KBM-7 (cell line): ENCODE results near the gene SMPD4.
"Not testable (repeated sequence)": the region's sequence is repeated elsewhere in the genome, so short reads cannot be mapped to it uniquely, and the experiment has no call there.

Experiments used
- DNase-seq: peaks from one replicate; pipeline ENCODE4 v3.0.0-alpha.2; 2015
- in situ Hi-C: fragments of 300-500 bp; cut with MboI; formaldehyde crosslinking; loops from 2 replicates; pipeline ENCODE4 v1.14.3; 2020; ENCODE audit warnings: low sequenced_read_pairs, low pct_unique_long_range_greater_than_20kb, mixed read lengths

Gene SMPD4

DNA sequence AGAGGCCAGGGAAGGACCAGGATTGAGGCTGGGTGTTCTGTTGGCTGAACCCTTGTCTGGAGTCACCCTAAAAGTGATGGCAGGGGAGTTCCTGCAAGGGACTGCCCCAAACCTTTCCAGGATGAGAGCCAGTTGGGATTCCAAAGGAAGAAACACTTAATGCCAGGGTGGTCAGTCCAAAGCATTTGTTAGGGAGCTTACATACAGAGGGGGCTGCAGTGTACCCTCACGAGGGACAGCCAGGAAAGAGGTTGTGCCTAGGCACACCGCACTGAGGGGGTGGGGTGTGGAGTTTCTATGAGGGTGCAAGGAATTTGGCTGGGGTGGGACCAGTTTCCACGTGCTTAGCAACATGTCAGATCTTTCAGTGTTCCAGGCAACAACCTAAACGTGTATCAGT lies 7.6 kb upstream of the SMPD4 start:
- in situ Hi-C loops, result loop anchor here (5.0 kb wide), 1 partner anchor 1298 kb away; no protein-coding TSS in a partner anchor

DNA sequence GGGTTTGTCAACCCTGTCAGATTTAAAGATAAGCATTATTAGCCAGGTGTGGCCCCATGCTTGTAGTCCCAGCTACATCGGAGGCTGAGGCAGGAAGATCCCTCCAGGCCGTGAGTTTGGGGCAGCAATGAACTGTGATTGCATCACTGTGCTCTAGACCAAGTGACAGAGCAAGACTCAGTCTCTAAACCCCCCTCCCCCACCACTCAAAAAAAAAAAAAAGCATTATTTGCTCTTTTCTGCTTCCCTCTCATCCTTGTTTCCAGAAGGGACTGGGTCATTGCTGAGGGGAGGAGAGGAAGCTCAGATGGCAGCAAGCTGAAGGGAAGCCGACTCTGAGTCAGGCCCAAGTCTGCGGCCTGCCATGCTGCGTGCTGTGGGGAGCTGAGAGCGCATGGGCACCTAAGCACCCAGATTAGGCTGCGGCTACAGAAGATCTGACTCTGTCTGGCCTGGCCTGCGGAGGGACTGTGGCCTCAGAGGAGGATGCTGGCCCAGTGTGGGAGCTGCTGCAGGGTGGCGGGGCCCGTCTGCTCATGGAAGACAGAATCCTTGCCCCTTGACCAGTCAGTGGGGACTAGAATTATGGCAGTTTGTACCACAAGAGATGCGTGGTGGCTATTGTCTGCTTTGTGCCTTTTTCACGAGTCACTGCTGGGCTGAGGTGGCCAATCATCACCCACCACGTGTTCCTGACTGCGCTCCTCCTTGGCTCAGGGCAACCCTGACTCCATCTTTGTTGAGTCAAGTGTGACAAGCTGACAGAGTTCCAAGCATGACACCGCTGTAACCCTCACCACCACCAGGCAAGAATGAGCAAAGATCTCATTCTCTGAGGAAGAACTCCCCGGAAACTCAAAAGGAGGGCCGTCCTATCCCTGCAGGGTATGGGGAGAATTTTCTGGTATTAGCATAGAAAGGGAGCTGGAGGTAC lies 6.7 kb upstream of the SMPD4 start:
- not testable (repeated sequence) for DNase-seq
- in situ Hi-C loops, result loop anchor here (5.0 kb wide), 1 partner anchor 1299 kb away; no protein-coding TSS in a partner anchor

More for the DNA sequence above, 7.6 kb upstream of the SMPD4 start:
- not testable (repeated sequence) for DNase-seq

DNA sequence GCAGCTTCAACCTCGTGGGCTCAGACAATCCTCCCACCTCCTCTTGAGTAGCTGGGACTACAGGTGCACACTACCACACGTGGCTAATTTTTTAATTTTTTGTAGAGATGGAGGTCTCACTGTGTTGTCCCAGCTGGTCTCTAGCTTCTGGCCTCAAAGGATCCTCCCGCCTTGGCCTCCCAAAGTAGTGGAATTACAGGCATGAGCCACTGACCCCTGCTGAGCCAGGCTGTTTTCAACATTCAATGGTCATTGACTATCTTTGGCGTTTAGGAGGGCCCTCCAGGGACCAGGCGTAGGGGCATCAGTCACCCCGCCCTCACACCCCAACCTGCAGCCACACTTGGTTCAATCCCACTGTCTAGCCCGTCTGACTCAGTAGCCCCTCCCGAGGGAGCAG lies 5.9 kb upstream of the SMPD4 start:
- no peak for DNase-seq
- in situ Hi-C loops, result loop anchor here (5.0 kb wide), 1 partner anchor 1300 kb away; no protein-coding TSS in a partner anchor

GRCh38 chr2:130186391-130186790 lies 5.0 kb upstream of the SMPD4 start:
- no peak for DNase-seq
- in situ Hi-C loops, result loop anchor here (5.0 kb wide), 1 partner anchor 1301 kb away; no protein-coding TSS in a partner anchor

DNA sequence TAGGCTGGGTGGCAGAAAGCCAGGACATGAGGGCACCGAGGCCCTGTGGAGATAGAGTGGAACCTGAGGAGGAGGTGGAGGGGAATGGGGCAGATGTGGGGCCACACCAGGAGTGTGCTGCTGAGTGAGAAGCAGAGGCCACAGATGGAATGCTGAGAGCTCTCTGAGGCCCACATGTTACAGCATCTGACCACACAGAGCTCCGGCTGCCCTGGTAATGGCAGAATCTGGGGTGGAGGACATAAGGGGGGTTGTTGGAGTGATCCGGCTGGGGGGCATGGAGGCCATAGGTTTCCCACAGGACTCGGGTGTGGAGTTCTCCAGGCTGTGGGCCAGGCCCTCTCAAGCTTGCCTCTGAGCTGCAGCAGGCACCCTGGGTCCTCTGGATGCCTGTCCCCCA lies 4.5 kb upstream of the SMPD4 start:
- in situ Hi-C loops, result loop anchor here (5.0 kb wide), 1 partner anchor 1301 kb away; no protein-coding TSS in a partner anchor
- no peak for DNase-seq

GRCh38 chr2:130185436-130185835 lies 4.0 kb upstream of the SMPD4 start:
- no peak for DNase-seq
- in situ Hi-C loops, result loop anchor here (5.0 kb wide), 1 partner anchor 1302 kb away; no protein-coding TSS in a partner anchor

DNA sequence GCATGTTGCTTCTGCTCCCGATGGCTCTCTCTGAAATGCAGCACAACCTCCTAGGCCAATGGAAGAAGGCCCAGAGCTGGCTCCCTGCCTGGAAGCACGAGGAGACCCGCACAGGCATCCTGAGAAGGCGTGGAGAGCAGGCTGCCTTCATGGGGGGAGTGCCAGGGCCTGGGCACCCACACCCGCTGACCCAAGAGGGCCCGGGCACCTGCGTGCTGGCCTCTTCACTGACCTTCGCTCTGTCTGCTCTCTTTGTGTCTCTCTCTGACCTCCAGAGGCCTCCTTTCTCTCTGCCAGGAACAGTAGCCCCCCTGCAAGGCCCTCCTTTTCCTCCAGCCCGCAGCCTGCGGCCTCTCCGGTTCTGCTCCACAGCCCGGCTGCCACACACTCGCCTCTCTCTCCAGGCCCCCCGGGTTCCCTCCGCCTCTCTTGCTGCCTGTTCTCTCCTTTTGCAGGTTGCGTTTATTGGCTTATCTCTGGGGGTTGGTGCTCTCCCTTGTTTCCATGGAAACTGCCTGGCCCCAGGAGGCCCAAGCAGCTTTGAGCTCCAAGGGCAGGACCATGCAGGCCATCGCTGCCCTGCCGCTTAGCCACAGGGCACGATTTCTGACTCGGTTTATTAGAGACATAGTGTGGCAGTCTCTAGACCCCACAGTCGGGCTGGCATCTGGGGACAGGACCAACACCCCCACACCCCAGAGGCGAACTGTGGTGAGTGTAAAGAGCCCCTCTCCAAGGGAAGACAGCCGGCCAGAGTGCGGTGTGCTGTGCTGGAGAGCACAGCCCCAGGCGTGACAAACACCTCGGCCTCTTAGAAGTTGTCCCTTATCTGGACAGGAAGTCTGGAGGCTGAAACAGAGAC lies 2.3 kb upstream of the SMPD4 start:
- DNase-seq, result no peak
- in situ Hi-C loops, result no loop called here

DNA sequence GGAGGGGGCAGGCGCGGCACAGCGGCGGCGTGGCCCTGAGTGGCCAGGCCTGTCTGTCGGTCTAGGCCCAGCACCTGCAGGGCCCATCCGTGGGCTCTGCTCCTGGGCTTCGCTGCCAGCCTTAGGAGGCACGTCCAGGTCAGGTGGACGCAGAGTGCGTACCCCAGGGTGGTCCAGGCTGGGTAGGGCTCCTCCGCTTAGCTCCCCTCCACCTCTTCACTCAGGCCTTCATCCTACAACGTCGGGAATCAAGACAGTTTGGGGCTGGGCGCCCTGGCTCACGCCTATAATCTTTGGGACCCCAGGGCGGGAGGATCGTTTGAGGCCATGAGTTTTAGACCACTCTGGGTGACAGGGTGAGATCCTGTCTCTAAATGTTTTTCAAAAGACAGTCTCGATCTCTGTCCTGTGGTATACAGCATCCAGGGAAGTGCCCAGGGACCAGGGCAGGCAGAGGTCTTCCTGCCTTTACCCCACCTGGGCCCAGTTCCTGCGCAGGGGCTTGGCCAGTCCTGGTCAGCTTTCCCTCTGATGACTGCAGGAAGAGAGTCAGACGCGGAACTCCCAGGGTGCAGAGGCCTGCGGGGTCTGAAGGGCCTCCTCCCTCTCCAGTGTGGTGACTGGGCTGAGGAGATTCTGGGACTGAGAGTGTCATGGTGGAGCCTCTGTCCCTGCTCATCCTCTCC lies 1.6 kb upstream of the SMPD4 start:
- in situ Hi-C loops, result not testable (repeated sequence)
- DNase-seq, result peak; percentile 31

- in situ Hi-C loops, result not testable (repeated sequence)
- DNase-seq, result peak; percentile 88
Observed at GRCh38 chr2:130181880-130182682, 679 bp upstream of the SMPD4 start, which contains the start of gene MZT2B. Gene MZT2B, plus strand, starts transcription at chr2:130182262. Its CDS starts 21 bp downstream, at chr2:130182283.

DNA sequence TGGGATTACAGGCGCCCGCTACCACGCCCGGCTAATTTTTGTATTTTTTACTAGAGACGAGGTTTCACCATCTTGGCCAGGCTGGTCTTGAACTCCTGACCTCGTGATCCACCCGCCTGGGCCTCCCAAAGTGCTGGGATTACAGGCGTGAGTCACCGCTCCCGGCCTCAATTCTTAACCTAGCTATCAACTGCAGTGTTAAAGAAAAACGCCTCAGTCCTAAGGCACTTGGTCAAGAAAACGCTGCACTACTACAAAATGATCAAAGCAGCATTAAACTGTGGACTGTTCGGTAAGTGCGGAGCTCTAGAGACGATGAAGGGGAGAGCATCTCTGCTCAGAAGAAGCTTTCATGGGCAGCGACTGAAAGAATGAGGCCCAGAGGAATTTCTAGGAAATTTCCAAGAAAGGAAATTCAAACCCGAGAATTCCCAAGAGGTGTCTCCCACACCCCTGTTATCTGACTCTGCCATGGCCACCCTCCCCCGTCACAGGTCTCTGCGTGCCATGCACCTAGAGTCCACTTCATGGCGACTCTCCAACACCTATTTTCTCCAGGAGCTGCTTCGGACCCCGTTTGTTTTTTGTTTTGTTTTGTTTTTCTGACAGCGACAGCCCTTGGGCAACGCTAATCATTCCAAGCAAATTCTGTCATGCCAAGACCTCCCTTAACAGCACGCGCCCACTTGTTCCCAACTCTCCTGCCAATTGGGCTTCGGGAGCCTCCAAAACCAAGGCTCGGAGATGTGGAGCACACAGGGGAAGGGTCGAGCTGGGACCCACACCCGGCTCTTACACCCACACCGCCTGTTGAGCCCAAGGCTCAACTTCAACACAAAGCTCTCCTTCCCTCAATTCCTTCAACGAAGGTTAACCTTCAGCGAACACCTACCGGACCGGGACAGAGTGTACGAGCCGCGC lies 738 bp downstream of the SMPD4 start:
- DNase-seq, in situ Hi-C loops: not testable (repeated sequence)

GRCh38 chr2:130174866-130175265 lies 6.5 kb downstream of the SMPD4 start:
- not testable (repeated sequence) for DNase-seq
- in situ Hi-C loops, result loop anchor here (25.0 kb wide), 1 partner anchor 162 kb away; the partner anchor contains the start of gene IMP4

DNA sequence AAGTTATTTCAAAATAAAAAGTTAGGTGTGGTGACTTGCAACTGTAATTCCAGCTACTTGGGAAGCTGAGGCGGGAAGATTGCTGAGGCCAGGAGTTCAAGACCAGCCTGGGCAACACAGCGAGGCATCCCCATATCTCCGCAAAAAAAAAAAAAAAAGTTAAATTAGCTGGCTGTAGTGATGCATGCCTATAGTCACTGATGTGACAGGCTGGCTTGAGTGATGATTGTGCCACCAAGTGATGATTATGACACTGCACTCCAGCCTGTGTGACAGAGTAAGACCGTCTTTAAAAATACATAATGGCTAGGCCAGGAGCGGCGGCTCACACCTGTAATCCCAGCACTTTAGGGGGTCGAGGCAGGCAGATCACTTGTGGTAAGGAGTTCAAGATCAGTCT lies 11.5 kb downstream of the SMPD4 start:
- no peak for DNase-seq
- in situ Hi-C loops, result loop anchor here (25.0 kb wide), 1 partner anchor 167 kb away; the partner anchor contains the start of gene IMP4

- in situ Hi-C loops, result loop anchor here (25.0 kb wide), 1 partner anchor 168 kb away; the partner anchor contains the start of gene IMP4
- DNase-seq, result not testable (repeated sequence)
Observed at GRCh38 chr2:130169163-130169562, 12.2 kb downstream of the SMPD4 start.

- DNase-seq, result not testable (repeated sequence)
- in situ Hi-C loops, result loop anchor here (25.0 kb wide), 1 partner anchor 171 kb away; the partner anchor contains the start of gene IMP4
Observed at GRCh38 chr2:130166611-130167010, 14.8 kb downstream of the SMPD4 start.

DNA sequence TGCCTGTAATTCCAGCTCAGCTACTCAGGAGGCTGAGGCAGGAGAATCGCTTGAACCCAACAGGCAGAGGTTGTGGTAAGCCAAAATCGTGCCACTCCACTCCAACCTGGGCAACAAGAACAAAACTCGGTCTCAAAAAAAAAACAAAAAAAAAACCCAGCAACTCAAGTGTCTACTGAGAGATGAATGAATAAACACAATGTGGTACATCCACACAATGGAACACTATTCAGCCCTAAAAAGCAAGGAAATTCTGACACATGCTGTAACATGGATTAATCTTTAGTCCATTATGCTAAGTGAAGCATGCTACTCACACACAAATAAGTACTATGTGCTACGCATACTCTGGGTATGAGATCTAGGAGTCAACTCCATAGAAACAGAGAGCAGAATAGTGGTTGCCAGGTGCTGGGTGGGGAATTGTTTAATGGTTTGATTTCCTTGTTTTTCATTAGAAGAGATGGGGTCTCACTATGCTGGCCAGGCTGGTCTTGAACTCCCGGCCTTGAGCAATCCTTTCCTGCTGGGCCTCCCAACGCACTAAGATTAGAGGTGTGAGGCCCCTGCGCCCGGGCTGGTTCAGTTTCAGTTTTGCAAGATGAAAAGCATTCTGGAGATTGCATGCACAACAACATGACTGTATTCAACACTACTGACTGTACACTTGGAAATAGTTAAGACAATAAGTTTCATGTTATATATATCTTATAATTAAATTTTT lies 15.9 kb downstream of the SMPD4 start:
- in situ Hi-C loops, result loop anchor here (25.0 kb wide), 1 partner anchor 172 kb away; the partner anchor contains the start of gene IMP4
- no peak for DNase-seq

GRCh38 chr2:130162968-130163367 lies 18.4 kb downstream of the SMPD4 start:
- in situ Hi-C loops, result loop anchor here (25.0 kb wide), 1 partner anchor 174 kb away; the partner anchor contains the start of gene IMP4
- DNase-seq, result no peak
